ENCODE data around the gene RELN.

GRCh38 chr7:103648135-103648534 lies 341.3 kb downstream of the RELN start:
- TF ChIP-seq CTCF (conservative IDR thresholded peaks at IDR 0.05 in 1 of 2, IDR thresholded peaks at IDR 0.05 in 1 of 2; ENCODE audit: low read depth in 1 of 2, low read length in 2 of 2) (no peak), EZH2 (IDR thresholded peaks at IDR 0.05; ENCODE audit: low read length, missing control alignments) (no peak)

All from fibroblast of lung (primary cell).